Subcutaneous adipose tissue (tissue), 4 donors: ENCODE data around the gene NKX1-1. TPM values are rescaled to one million over a fixed set of nuclear protein-coding genes. Genes with fewer than 3 reads are reported as not detected.

Source experiments
- CTCF ChIP-seq: fragments of 450-650 bp; IDR thresholded peaks from one replicate; pipeline ENCODE4 v1.5.1; 2016; ENCODE audit warnings: low read depth, mild to moderate bottlenecking, control low read depth, antibody characterized with exemption, moderate library complexity
- total RNA-seq, 4 donors: library from RNA; depleted of rRNA; stranded (reverse); fragments of >200 nt; gene quantifications; one replicate each; pipeline ENCODE4 v1.1.0, GENCODE V29; 2016

Gene NKX1-1
- total RNA-seq, 4 donors from 2014 or later, result not detected

GRCh38 chr4:1448589-1449420 lies 42.6 kb upstream of the NKX1-1 start:
- TF ChIP-seq CTCF, result no peak

GRCh38 chr4:1447676-1448588 lies 41.7 kb upstream of the NKX1-1 start:
- no peak for TF ChIP-seq CTCF

GRCh38 chr4:1446502-1447386 lies 40.5 kb upstream of the NKX1-1 start:
- no peak for TF ChIP-seq CTCF

GRCh38 chr4:1445716-1446445 lies 39.6 kb upstream of the NKX1-1 start:
- no peak for TF ChIP-seq CTCF

- no peak for TF ChIP-seq CTCF
Measured at GRCh38 chr4:1427010-1427409, 20.8 kb upstream of the NKX1-1 start.

GRCh38 chr4:1421657-1422056 lies 15.4 kb upstream of the NKX1-1 start:
- TF ChIP-seq CTCF, result no peak
